ENCODE measurements around the gene TRNT1. TPM values are rescaled to one million over a fixed set of nuclear protein-coding genes. Genes with fewer than 3 reads are reported as not detected.
A peak's percentile ranks its signal among the peaks of the same experiment; 100 is the strongest.

TRNT1 gene
- total and polyA plus RNA-seq, 2 donors = 21.1 to 34.8 TPM

DNA sequence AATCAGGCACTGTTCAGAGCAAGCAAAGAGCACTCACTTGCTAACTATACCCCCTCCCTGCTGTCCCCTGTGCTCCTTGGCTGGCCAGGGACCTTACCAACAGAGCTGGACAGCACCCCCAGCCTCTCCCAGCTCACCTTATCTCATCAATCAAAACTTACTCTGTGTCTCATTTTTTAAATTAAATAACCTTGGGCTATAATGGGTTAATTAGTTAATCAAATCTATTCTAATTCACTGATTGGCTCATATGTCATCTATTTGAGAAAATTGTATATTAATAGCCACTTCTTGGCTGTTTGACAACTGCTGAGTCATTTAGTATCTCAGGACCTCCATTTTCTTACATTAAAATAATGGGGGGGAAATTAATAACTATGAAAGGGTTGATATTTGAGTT is 39.5 kb upstream of the TRNT1 start:
- Histone ChIP-seq H3K27ac (ENCODE audit: low read depth in 1 of 2, low read length in 1 of 2) (no peak overlapping the region), H3K36me3 (ENCODE audit: control insufficient read depth in 2 of 2, insufficient read depth in 2 of 2, low read length in 1 of 2) (no peaks in the 10 kb centered on the region), H3K9me3 (ENCODE audit: control insufficient read depth in 2 of 2, insufficient read depth in 1 of 2, low read length in 1 of 2) (no peaks in the 10 kb centered on the region), H3K27me3 (ENCODE audit: control insufficient read depth in 2 of 2, insufficient read depth in 1 of 2, low read length in 1 of 2) (no peaks in the 10 kb centered on the region), H3K4me3 (ENCODE audit: low read length in 2 of 2) (no peak overlapping the region), H3K4me1 (ENCODE audit: control insufficient read depth in 2 of 2, insufficient read depth in 2 of 2, low read length in 2 of 2) (no peaks in the 10 kb centered on the region)
- no peak for DNase-seq (ENCODE audit: low read depth in 6 of 9, low spot score in 9 of 9)

DNA sequence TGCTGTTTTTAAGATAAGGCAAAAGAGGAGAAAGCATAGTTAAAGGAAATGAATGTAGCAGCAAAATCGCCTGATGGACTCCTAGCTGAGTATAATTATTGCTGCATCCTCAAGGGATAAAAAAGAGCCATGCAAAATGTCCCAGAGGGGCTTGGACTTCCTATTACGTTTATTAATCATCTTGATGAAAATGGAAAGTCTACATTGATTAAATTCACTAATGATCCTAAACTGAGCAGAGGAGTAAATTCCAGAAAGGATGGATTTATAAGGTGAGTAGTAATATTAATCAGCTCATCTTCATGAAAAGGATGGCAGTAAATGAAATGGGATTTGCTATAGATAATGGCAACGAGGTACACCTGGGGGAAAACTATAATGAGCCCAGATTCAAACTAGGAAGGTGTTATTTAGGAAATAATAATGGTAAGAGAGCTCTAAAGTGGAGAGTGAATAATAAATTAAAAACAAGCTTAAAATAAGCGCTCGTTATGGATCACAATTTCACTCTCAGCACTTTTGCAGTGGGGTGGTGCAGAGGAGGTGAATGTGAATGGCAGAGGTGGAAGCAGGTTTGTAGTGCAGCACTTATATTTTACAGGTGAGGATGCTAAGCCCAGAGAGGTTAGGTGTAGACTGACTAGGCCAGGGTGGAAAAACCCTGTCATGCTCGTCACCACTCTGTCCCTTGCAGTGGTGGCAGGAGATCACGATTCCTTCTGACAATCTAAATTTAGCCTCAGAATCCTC is 38.8 kb upstream of the TRNT1 start:
- 86% methylated on average over 7 of the region's 7 CpGs for WGBS

DNA sequence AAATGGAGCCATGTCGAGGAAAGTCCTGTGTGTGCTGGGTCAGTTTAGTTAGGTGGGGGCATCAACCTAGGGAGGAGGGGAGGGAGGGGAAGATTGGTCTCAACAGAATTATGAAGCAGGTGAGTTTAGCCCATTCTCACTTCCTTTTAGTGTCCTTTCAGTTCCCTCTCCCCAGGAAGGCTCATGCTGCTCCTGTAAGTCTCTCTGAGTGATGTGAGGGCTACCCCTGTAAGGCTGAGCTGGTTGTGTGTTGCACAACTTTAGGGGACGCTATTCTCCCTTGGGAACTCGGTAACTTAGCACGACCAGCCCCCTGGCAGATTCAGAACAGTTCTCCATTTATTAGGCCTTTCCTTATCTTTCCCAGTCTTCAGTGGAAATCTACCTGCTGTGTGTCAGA is 37.7 kb upstream of the TRNT1 start:
- Histone ChIP-seq H3K4me1 (ENCODE audit: control insufficient read depth in 2 of 2, insufficient read depth in 2 of 2, low read length in 2 of 2) (no peaks in the 10 kb centered on the region), H3K9me3 (ENCODE audit: control insufficient read depth in 2 of 2, insufficient read depth in 1 of 2, low read length in 1 of 2) (no peaks in the 10 kb centered on the region), H3K27ac (ENCODE audit: low read depth in 1 of 2, low read length in 1 of 2) (no peak overlapping the region), H3K4me3 (ENCODE audit: low read length in 2 of 2) (no peak overlapping the region), H3K36me3 (ENCODE audit: control insufficient read depth in 2 of 2, insufficient read depth in 2 of 2, low read length in 1 of 2) (no peaks in the 10 kb centered on the region), H3K27me3 (ENCODE audit: control insufficient read depth in 2 of 2, insufficient read depth in 1 of 2, low read length in 1 of 2) (no peaks in the 10 kb centered on the region)
- DNase-seq (ENCODE audit: low read depth in 6 of 9, low spot score in 9 of 9) = peak in 1 of 9 donors; percentile 5
- WGBS = 94% methylated on average over 4 of the region's 4 CpGs

More for the DNA sequence above, 38.8 kb upstream of the TRNT1 start:
- no peak for DNase-seq (ENCODE audit: low read depth in 6 of 9, low spot score in 9 of 9)
- Histone ChIP-seq H3K4me3 (ENCODE audit: low read length in 2 of 2) (no peak overlapping the region), H3K9me3 (ENCODE audit: control insufficient read depth in 2 of 2, insufficient read depth in 1 of 2, low read length in 1 of 2) (no peaks in the 10 kb centered on the region), H3K27me3 (ENCODE audit: control insufficient read depth in 2 of 2, insufficient read depth in 1 of 2, low read length in 1 of 2) (no peaks in the 10 kb centered on the region), H3K36me3 (ENCODE audit: control insufficient read depth in 2 of 2, insufficient read depth in 2 of 2, low read length in 1 of 2) (no peaks in the 10 kb centered on the region), H3K4me1 (ENCODE audit: control insufficient read depth in 2 of 2, insufficient read depth in 2 of 2, low read length in 2 of 2) (no peaks in the 10 kb centered on the region), H3K27ac (ENCODE audit: low read depth in 1 of 2, low read length in 1 of 2) (no peak overlapping the region)

DNA sequence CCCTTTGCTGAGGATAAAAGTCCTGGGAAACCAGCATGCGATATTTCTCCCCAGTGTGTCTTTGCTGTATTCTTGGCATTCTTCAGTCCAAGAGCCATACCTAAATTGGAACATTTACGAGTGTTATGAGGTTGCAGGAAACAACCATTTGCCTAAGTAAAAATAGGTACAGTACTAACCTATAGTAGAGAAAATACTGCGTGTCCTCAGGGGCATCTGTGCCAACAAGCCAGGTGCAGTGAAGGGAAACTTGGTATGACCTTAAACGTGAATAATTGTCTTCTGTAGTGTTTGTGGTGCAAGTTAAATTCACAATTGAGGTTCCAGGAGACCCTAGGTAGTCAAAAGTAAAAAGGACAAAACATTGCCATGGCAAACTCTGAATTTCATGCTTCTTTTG is 28.8 kb upstream of the TRNT1 start:
- no peak for DNase-seq (ENCODE audit: low read depth in 6 of 9, low spot score in 9 of 9)
- Histone ChIP-seq H3K27me3 (ENCODE audit: control insufficient read depth in 2 of 2, insufficient read depth in 1 of 2, low read length in 1 of 2) (no peaks in the 10 kb centered on the region), H3K4me3 (ENCODE audit: low read length in 2 of 2) (no peak overlapping the region), H3K9me3 (ENCODE audit: control insufficient read depth in 2 of 2, insufficient read depth in 1 of 2, low read length in 1 of 2) (no peaks in the 10 kb centered on the region), H3K27ac (ENCODE audit: low read depth in 1 of 2, low read length in 1 of 2) (no peak overlapping the region), H3K36me3 (ENCODE audit: control insufficient read depth in 2 of 2, insufficient read depth in 2 of 2, low read length in 1 of 2) (no peaks in the 10 kb centered on the region), H3K4me1 (ENCODE audit: control insufficient read depth in 2 of 2, insufficient read depth in 2 of 2, low read length in 2 of 2) (no peaks in the 10 kb centered on the region)
- 91% methylated on average over 4 of the region's 4 CpGs for WGBS

DNA sequence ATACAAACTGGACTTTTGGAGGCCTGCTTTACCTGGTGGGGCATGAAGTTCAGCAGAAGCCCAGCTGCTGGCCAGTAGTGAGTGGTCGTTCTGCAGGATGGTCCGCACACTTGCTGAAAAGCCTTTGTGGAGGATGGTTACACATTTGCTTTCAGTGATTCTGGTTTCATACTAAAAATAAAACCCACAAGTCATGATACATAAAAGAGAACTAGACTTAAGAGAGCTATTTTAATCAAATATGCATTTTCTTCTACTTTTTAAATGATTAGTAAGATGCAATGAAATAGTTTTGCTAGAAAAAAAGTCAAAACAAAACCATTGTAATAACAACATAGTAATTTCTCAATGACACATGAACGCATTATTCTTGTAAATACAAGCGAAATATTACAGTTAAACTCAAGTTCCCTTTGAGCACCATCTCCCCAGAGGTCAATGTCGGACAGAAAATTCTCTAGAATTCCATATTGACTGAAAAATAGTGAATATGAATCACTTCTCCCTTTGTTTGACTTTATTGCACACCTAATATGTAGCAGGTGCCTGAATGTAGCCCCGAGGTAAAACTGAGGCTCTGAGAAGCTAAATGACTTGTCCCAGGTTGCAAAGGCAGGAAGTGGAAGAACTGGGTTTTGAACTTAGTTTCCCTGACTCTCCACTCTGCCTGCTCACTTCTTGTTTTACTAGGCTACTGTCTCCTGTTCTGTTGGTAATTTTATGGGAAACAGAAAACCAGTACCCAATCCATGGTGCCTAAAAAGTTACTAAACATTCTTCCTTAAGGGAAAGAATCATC is 24.9 kb upstream of the TRNT1 start:
- Histone ChIP-seq H3K4me3 (ENCODE audit: low read length in 2 of 2) (no peak overlapping the region), H3K9me3 (ENCODE audit: control insufficient read depth in 2 of 2, insufficient read depth in 1 of 2, low read length in 1 of 2) (no peaks in the 10 kb centered on the region), H3K36me3 (ENCODE audit: control insufficient read depth in 2 of 2, insufficient read depth in 2 of 2, low read length in 1 of 2) (no peaks in the 10 kb centered on the region), H3K27ac (ENCODE audit: low read depth in 1 of 2, low read length in 1 of 2) (no peak overlapping the region), H3K4me1 (ENCODE audit: control insufficient read depth in 2 of 2, insufficient read depth in 2 of 2, low read length in 2 of 2) (no peaks in the 10 kb centered on the region), H3K27me3 (ENCODE audit: control insufficient read depth in 2 of 2, insufficient read depth in 1 of 2, low read length in 1 of 2) (no peaks in the 10 kb centered on the region)
- no peak for DNase-seq (ENCODE audit: low read depth in 6 of 9, low spot score in 9 of 9)
- WGBS = 96% methylated on average over 6 of the region's 6 CpGs

DNA sequence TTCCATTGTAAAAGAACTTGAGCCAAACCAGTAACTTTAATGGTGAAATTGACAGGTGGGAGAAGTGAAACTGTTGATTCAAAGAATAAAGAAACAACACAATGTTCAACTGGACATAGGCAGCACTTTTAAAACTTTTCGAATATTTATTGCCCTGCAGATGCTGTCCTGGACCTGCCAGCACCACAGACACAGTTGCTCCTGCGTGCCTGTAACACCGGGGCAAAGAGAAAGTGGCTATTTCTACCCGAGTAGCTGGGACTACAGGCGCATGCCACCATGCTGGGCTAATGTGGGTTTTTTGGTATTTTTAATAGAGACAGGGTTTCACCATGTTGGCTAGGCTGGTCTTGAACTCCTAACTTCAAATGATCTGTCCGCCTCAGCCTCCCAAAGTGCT is 24.0 kb upstream of the TRNT1 start:
- no peaks in the 10 kb centered on the region for H3K36me3 ChIP-seq (ENCODE audit: control insufficient read depth in 2 of 2, insufficient read depth in 2 of 2, low read length in 1 of 2)
- no peaks in the 10 kb centered on the region for H3K4me1 ChIP-seq (ENCODE audit: control insufficient read depth in 2 of 2, insufficient read depth in 2 of 2, low read length in 2 of 2)
- WGBS = 95% methylated on average over 6 of the region's 6 CpGs
- no peak for DNase-seq (ENCODE audit: low read depth in 6 of 9, low spot score in 9 of 9)
- no peak overlapping the region for H3K4me3 ChIP-seq (ENCODE audit: low read length in 2 of 2)
- H3K27ac ChIP-seq (ENCODE audit: low read depth in 1 of 2, low read length in 1 of 2) = no peak overlapping the region
- H3K9me3 ChIP-seq (ENCODE audit: control insufficient read depth in 2 of 2, insufficient read depth in 1 of 2, low read length in 1 of 2) = no peaks in the 10 kb centered on the region
- no peaks in the 10 kb centered on the region for H3K27me3 ChIP-seq (ENCODE audit: control insufficient read depth in 2 of 2, insufficient read depth in 1 of 2, low read length in 1 of 2)

DNA sequence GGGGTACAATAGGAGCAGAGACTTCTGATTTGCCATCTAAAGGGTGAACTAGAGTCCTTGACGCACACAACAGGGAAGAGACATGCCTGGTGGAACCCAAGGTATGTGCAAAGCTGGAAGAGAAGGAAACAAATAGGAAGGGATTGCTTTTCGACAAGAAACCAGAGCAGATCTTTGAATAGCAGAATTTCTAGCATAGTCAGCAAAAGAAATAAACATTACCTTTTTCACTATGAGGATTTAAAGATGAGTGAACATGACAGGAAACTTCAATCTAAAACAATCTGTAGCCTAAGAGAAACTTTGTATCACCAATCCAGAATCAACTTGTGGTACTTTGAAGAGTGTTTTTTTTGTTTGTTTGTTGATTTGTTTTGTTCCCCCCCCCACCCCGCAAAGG is 21.5 kb upstream of the TRNT1 start:
- Histone ChIP-seq H3K27ac (ENCODE audit: low read depth in 1 of 2, low read length in 1 of 2) (no peak overlapping the region), H3K36me3 (ENCODE audit: control insufficient read depth in 2 of 2, insufficient read depth in 2 of 2, low read length in 1 of 2) (no peaks in the 10 kb centered on the region), H3K27me3 (ENCODE audit: control insufficient read depth in 2 of 2, insufficient read depth in 1 of 2, low read length in 1 of 2) (no peaks in the 10 kb centered on the region), H3K9me3 (ENCODE audit: control insufficient read depth in 2 of 2, insufficient read depth in 1 of 2, low read length in 1 of 2) (no peaks in the 10 kb centered on the region), H3K4me3 (ENCODE audit: low read length in 2 of 2) (no peak overlapping the region), H3K4me1 (ENCODE audit: control insufficient read depth in 2 of 2, insufficient read depth in 2 of 2, low read length in 2 of 2) (no peaks in the 10 kb centered on the region)
- no peak for DNase-seq (ENCODE audit: low read depth in 6 of 9, low spot score in 9 of 9)
- 97% methylated on average over 3 of the region's 3 CpGs for WGBS

DNA sequence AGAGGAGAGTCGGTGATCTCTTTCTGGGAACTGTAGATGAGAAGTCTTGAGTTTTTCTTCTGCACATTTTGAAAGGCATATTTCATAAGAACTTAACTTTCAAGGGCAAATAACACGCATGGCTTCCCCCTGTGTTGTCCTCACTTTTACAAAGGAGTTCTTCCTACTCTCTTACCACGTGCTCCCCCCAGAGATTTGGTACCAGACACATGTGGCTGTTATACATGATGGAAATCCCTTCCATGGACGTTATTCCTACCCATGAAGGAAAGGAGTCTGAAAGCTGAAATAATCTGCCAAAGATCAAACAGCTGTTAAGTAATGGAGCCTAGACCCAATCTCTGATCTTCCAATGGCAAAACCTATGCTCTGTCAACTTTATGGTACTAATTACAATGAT is 20.9 kb upstream of the TRNT1 start:
- H3K36me3 ChIP-seq (ENCODE audit: control insufficient read depth in 2 of 2, insufficient read depth in 2 of 2, low read length in 1 of 2) = no peaks in the 10 kb centered on the region
- H3K27me3 ChIP-seq (ENCODE audit: control insufficient read depth in 2 of 2, insufficient read depth in 1 of 2, low read length in 1 of 2) = no peaks in the 10 kb centered on the region
- H3K9me3 ChIP-seq (ENCODE audit: control insufficient read depth in 2 of 2, insufficient read depth in 1 of 2, low read length in 1 of 2) = no peaks in the 10 kb centered on the region
- WGBS = 80% methylated on average over 4 of the region's 4 CpGs
- no peak overlapping the region for H3K4me3 ChIP-seq (ENCODE audit: low read length in 2 of 2)
- peaks cover 0 to 3% of the 10 kb centered on the region in 2 donors for H3K4me1 ChIP-seq (ENCODE audit: control insufficient read depth in 2 of 2, insufficient read depth in 2 of 2, low read length in 2 of 2)
- DNase-seq (ENCODE audit: low read depth in 6 of 9, low spot score in 9 of 9) = no peak
- H3K27ac ChIP-seq (ENCODE audit: low read depth in 1 of 2, low read length in 1 of 2) = no peak overlapping the region

DNA sequence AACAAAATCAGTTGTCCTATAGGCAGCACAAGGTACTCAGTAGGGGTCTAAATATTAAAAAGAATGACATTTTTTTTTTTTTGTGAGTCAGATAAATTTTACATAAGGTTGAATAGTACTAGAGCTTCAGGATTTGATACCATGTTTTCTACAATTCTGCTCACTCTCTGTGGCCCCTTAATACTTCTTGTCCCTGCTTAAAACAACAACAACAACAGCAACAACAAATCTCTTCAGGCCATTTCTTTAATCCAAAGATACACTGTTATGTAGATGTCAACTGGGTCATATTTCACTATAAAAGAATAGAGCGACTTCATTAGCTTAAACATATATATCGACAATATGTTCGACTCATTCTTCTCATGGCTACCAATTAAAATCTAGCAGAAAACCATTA is 19.6 kb upstream of the TRNT1 start:
- DNase-seq (ENCODE audit: low read depth in 6 of 9, low spot score in 9 of 9) = no peak
- Histone ChIP-seq H3K4me3 (ENCODE audit: low read length in 2 of 2) (no peak overlapping the region), H3K27ac (ENCODE audit: low read depth in 1 of 2, low read length in 1 of 2) (no peak overlapping the region), H3K36me3 (ENCODE audit: control insufficient read depth in 2 of 2, insufficient read depth in 2 of 2, low read length in 1 of 2) (no peaks in the 10 kb centered on the region), H3K9me3 (ENCODE audit: control insufficient read depth in 2 of 2, insufficient read depth in 1 of 2, low read length in 1 of 2) (no peaks in the 10 kb centered on the region), H3K27me3 (ENCODE audit: control insufficient read depth in 2 of 2, insufficient read depth in 1 of 2, low read length in 1 of 2) (no peaks in the 10 kb centered on the region), H3K4me1 (ENCODE audit: control insufficient read depth in 2 of 2, insufficient read depth in 2 of 2, low read length in 2 of 2) (peaks cover 0 to 5% of the 10 kb centered on the region in 2 donors)
- 98% methylated on average over 3 of the region's 3 CpGs for WGBS
